ENCODE results near the gene ZYG11B.
A peak's percentile ranks its signal among the peaks of the same experiment; 100 is the strongest.

The ZYG11B gene

GRCh38 chr1:52680353-52680752 lies 45.9 kb upstream of the ZYG11B start:
- TF ChIP-seq REST (IDR thresholded peaks at IDR 0.05; ENCODE audit: insufficient read depth in 1 of 2, low read depth in 2 of 2, low read length in 2 of 2) (no peak), POLR2AphosphoS5 (IDR thresholded peaks at IDR 0.05; ENCODE audit: low read depth, low read length) (no peak), FOXP2 (optimal IDR thresholded peaks at IDR 0.05; ENCODE audit: borderline replicate concordance, extremely low read depth, extremely low read length, insufficient read depth) (no peak), SIN3A (IDR thresholded peaks at IDR 0.05; ENCODE audit: borderline replicate concordance, insufficient read depth, low read length) (no peak), TAF1 (IDR thresholded peaks at IDR 0.05; ENCODE audit: borderline replicate concordance, insufficient read depth, low read length) (no peak)

DNA sequence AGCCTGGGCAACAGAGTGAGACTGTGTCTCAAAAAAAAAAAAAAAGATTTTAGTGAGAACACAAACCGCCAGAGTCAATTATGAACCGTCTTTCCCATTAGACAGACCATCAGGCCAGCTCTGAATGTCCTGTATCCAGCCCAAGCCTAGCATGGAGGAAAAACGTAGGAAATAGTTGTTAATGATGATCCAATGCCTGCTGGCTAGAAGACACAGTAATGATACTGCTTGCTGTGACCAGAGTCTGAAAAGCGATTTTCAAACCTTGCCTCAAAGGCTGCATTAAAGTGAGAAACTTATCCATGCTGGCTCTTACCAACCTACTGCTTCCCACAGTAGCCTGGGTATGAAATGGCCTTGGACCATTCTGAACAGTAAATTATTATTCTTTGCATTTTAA lies 45.1 kb upstream of the ZYG11B start:
- TF ChIP-seq POLR2AphosphoS5 (IDR thresholded peaks at IDR 0.05; ENCODE audit: low read depth, low read length), result no peak
- TF ChIP-seq REST (IDR thresholded peaks at IDR 0.05; ENCODE audit: insufficient read depth in 1 of 2, low read depth in 2 of 2, low read length in 2 of 2), result no peak
- TF ChIP-seq TAF1 (IDR thresholded peaks at IDR 0.05; ENCODE audit: borderline replicate concordance, insufficient read depth, low read length), result no peak
- no peak for TF ChIP-seq FOXP2 (optimal IDR thresholded peaks at IDR 0.05; ENCODE audit: borderline replicate concordance, extremely low read depth, extremely low read length, insufficient read depth)
- no peak for TF ChIP-seq SIN3A (IDR thresholded peaks at IDR 0.05; ENCODE audit: borderline replicate concordance, insufficient read depth, low read length)

- TF ChIP-seq SIN3A (IDR thresholded peaks at IDR 0.05; ENCODE audit: borderline replicate concordance, insufficient read depth, low read length) (no peak), REST (IDR thresholded peaks at IDR 0.05; ENCODE audit: insufficient read depth in 1 of 2, low read depth in 2 of 2, low read length in 2 of 2) (no peak), TAF1 (IDR thresholded peaks at IDR 0.05; ENCODE audit: borderline replicate concordance, insufficient read depth, low read length) (no peak), FOXP2 (optimal IDR thresholded peaks at IDR 0.05; ENCODE audit: borderline replicate concordance, extremely low read depth, extremely low read length, insufficient read depth) (no peak)
Observed at GRCh38 chr1:52683367-52683940, 42.8 kb upstream of the ZYG11B start.

DNA sequence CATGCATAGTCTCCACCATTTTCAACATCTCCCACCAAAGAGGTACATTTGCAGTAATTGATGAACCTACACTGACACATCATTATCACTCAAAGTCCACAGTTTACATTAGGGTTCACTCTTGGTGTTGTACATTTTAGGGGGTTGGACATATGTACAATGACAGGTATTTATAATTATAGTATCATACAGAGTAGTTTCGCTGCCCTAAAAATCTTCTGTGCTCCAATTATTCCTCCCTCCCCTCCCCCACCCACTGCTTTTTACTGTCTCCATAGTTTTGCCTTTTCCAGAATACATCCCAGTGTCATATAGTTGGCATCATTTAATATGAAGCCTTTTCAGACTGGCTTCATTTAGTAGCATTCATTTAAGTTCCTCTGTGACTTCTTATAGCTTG lies 41.7 kb upstream of the ZYG11B start:
- TF ChIP-seq SIN3A (IDR thresholded peaks at IDR 0.05; ENCODE audit: borderline replicate concordance, insufficient read depth, low read length) (no peak), POLR2AphosphoS5 (IDR thresholded peaks at IDR 0.05; ENCODE audit: low read depth, low read length) (0 out of 2 replicates have a peak, but pooled peaks have one; percentile 28)

DNA sequence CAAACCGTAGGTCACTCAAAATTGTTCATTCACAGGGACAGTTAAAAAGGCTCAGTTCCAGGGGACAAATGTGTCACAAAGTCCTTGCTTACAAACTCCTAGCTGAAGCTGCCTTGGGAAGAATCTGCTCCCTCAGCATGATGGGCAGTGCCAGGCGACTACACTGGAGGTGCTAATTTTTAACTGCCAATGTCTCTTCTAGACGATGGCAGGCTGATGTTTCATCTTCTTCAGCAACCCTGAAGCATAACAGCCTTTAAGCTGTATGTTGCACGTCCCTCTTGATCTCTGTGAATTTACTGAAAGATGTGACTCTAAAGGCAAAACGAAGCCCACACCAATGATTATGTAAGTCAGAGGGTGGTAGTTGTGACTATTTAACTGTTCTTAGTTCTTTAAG lies 39.4 kb upstream of the ZYG11B start:
- TF ChIP-seq POLR2AphosphoS5 (IDR thresholded peaks at IDR 0.05; ENCODE audit: low read depth, low read length) (no peak), FOXP2 (optimal IDR thresholded peaks at IDR 0.05; ENCODE audit: borderline replicate concordance, extremely low read depth, extremely low read length, insufficient read depth) (no peak), SIN3A (IDR thresholded peaks at IDR 0.05; ENCODE audit: borderline replicate concordance, insufficient read depth, low read length) (no peak), REST (IDR thresholded peaks at IDR 0.05; ENCODE audit: insufficient read depth in 1 of 2, low read depth in 2 of 2, low read length in 2 of 2) (no peak)

Data from PFSK-1 (cell line).